ENCODE data around the gene HEATR5B. TPM values are rescaled to one million over a fixed set of nuclear protein-coding genes. Genes with fewer than 3 reads are reported as not detected.

Gene HEATR5B
- total RNA-seq: 10 to 100 TPM; 15.8 to 34.5 (median 23.1) TPM

DNA sequence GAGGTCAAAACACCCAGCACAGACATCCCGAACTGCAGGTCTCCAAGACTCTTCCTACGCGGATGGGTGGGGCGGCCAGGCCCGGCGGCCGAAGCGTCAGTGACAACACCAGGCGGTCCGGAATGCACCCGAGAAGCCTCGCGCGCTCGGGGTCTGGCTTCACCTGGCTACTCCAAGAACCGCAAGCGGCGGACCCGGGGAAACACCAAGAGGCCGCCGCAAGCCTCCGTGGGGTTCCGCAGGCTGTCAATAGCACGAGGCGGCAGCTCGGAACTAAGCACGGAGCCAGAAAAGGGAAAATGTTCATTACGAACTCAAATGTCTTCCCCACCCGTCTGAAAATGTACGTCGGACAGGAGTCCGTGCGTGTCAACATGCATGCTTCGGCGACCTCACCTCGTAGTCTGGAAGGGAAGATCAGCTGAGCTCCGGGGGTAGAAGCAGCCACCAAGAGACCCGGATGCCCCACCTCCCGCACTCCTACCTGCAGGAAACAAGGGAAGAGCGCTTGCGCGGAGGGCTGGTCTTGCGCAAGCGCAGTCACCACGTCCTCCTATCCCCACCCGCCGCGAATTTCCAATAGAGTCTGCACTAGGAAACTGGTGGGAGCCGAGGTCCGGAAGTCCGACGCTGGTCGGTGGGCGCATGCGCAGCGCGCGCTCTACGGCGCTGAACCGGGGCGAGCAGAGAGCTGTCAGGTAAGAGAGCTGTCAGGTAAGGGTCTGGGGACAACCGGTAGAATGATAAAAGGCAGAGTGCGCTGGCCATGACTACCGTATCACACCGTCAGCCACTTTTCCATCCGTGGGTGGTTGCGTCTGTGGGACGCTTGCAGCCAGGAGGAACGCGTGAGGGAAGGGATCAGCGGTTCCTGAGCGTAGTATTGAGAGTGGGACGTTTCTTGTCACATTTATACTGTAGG is at the start of gene HEATR5B, which contains the start of gene GPATCH11:
HEATR5B (minus strand) TSS at position 500 of the 922 bp plus-strand sequence. CDS start 958 bp downstream, outside the sequence.
GPATCH11 (plus strand) TSS at position 646 of the 922 bp plus-strand sequence. CDS start 3,864 bp downstream, outside the sequence.
- intact Hi-C loops (cut with DNase I): no loop called here
- no peaks in the 10 kb centered on the region for H3K27me3 ChIP-seq
- H3K4me1 ChIP-seq: peaks cover 15 to 49% (median 24%) of the 10 kb centered on the region in 3 donors
- DNase-seq: peak; percentile 64
- peak in 3 of 4 donors; percentile 45 to 60 (median 57) for TF ChIP-seq POLR2A (IDR thresholded peaks at IDR 0.05)
- TF ChIP-seq, protein P1, sequence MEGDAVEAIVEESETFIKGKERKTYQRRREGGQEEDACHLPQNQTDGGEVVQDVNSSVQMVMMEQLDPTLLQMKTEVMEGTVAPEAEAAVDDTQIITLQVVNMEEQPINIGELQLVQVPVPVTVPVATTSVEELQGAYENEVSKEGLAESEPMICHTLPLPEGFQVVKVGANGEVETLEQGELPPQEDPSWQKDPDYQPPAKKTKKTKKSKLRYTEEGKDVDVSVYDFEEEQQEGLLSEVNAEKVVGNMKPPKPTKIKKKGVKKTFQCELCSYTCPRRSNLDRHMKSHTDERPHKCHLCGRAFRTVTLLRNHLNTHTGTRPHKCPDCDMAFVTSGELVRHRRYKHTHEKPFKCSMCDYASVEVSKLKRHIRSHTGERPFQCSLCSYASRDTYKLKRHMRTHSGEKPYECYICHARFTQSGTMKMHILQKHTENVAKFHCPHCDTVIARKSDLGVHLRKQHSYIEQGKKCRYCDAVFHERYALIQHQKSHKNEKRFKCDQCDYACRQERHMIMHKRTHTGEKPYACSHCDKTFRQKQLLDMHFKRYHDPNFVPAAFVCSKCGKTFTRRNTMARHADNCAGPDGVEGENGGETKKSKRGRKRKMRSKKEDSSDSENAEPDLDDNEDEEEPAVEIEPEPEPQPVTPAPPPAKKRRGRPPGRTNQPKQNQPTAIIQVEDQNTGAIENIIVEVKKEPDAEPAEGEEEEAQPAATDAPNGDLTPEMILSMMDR (IDR thresholded peaks at IDR 0.05): peak in 2 of 6 experiments; percentile 11 to 22
- peak within 1 kb of the TSS; percentile 63 to 89 (median 78) for H3K4me3 ChIP-seq
- H3K27ac ChIP-seq: peak within 1 kb of the TSS; percentile 86 to 88 (median 87)
- 0% methylated on average over 14 to 19 of the region's 74 CpGs for WGBS, 2 donors
- peaks cover 0 to 31% (median 0%) of the 10 kb centered on the region in 3 donors for H3K36me3 ChIP-seq
- H3K9me3 ChIP-seq: no peaks in the 10 kb centered on the region

DNA sequence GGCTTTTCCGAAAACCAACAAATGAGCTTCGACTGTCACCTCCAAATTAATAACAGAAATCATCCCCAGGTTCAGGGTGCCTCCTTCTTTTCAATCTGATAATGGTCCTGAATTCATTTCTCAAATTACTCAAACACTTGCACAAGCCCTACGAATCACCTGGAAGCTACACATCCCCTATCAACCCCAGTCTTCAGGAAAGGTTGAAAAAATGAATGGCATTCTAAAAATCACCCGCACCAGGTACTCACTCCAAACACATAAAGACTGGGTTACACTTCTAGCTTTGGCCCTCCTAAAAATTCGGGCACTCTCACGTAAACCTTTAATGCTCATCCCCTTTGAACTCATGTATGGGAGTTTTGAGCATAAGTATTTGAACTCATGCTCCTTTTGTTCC is 48.7 kb upstream of the HEATR5B start:
- Histone ChIP-seq H3K4me3 (no peak overlapping the region), H3K9me3 (no peaks in the 10 kb centered on the region), H3K27ac (no peak overlapping the region), H3K4me1 (no peaks in the 10 kb centered on the region), H3K27me3 (no peaks in the 10 kb centered on the region), H3K36me3 (peaks cover 0 to 100% (median 35%) of the 10 kb centered on the region in 3 donors)
- DNase-seq: no peak
- WGBS, 2 donors: 93 to 94% methylated on average over 6 of the region's 6 CpGs
- no peak for TF ChIP-seq POLR2A (IDR thresholded peaks at IDR 0.05)
- TF ChIP-seq, protein P1 (IDR thresholded peaks at IDR 0.05): no peak
- intact Hi-C loops (cut with DNase I): no loop called here

DNA sequence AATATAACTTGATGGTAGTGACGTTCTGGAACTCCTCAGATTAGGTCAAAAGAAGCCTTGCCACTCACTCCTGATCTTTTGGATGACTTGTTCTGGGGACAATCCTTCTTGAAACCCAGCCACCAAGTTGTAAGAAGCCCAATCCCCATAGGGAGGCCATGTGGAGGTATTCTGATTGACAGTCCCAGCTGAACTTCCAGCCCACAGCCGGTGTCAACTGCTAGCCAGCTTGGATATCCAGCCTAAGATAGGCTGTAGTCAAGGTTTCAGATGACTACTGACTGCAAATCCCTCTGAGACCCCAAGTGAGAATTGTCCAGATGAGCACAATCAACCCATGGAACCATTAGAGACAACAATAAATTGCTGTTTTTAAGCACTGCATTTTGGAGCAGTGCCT is 41.2 kb upstream of the HEATR5B start:
- TF ChIP-seq POLR2A (IDR thresholded peaks at IDR 0.05): no peak
- TF ChIP-seq, protein P1 (IDR thresholded peaks at IDR 0.05): no peak
- H3K36me3 ChIP-seq: peaks cover 0 to 96% (median 12%) of the 10 kb centered on the region in 3 donors
- no peak for DNase-seq
- 100% methylated on average over 1 to 2 of the region's 2 CpGs for WGBS, 2 donors
- no peaks in the 10 kb centered on the region for H3K27me3 ChIP-seq
- no peaks in the 10 kb centered on the region for H3K9me3 ChIP-seq
- H3K4me3 ChIP-seq: no peak overlapping the region
- intact Hi-C loops (cut with DNase I): no loop called here
- no peak overlapping the region for H3K27ac ChIP-seq
- H3K4me1 ChIP-seq: no peaks in the 10 kb centered on the region

DNA sequence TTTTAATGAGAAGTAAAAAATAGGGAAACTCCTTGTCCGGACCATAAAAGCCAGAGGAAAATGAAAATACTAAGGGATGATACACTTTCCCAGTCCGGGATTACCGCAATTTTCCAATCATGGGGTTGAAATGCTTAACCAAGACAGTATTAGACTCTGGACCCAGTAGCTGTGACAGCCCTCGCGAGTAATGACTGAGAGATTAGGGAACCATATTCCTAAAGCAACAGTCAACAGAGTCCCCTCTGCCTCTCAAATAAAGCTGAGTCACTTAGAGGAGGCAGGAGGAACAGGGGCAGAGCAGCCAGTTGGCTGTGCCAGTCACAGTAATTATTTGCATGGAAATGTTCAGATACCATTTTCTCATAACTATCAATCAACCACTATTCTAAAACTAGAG is 35.0 kb upstream of the HEATR5B start:
- no peaks in the 10 kb centered on the region for H3K27me3 ChIP-seq
- 96 to 98% methylated on average over 5 of the region's 5 CpGs for WGBS, 2 donors
- DNase-seq: no peak
- intact Hi-C loops (cut with DNase I): no loop called here
- H3K4me1 ChIP-seq: no peaks in the 10 kb centered on the region
- H3K36me3 ChIP-seq: peaks cover 8 to 94% (median 8%) of the 10 kb centered on the region in 3 donors
- H3K27ac ChIP-seq: no peak overlapping the region
- no peak overlapping the region for H3K4me3 ChIP-seq
- TF ChIP-seq, protein P1 (IDR thresholded peaks at IDR 0.05): no peak
- TF ChIP-seq POLR2A (IDR thresholded peaks at IDR 0.05): no peak
- H3K9me3 ChIP-seq: no peaks in the 10 kb centered on the region

DNA sequence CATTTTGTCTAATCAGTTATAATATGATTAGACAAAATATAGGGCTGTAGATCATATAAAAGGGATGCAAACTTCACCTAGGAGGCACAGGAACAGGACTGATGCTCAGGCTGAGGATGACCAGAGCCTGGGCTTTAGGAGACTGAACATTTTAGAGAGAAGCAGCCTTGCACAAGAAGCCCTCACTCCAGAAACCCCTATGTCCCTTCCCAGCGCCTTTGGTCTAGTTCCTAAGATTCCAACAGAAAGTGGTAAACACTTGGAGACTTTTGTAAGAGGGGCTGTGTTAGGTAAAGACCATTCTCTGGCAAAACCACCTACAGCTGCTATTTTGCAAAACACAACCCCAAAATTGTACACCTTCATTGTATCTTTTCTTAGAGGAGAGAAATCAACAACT is 33.4 kb upstream of the HEATR5B start:
- Histone ChIP-seq H3K9me3 (no peaks in the 10 kb centered on the region), H3K4me1 (no peaks in the 10 kb centered on the region), H3K4me3 (no peak overlapping the region), H3K27me3 (no peaks in the 10 kb centered on the region), H3K36me3 (peaks cover 8 to 94% (median 8%) of the 10 kb centered on the region in 3 donors), H3K27ac (no peak overlapping the region)
- WGBS, 2 donors: 100% methylated on average over 1 of the region's 1 CpG
- intact Hi-C loops (cut with DNase I): no loop called here
- no peak for TF ChIP-seq POLR2A (IDR thresholded peaks at IDR 0.05)
- TF ChIP-seq, protein P1 (IDR thresholded peaks at IDR 0.05): no peak
- DNase-seq: no peak
